RWPE1 (cell line): ENCODE data around the gene INSIG2.

Experiments
- CTCF ChIA-PET: fragments of 350-600 bp; sonication (Branson Sonifier 250); formaldehyde crosslinking; extraction: SDS; loops from one replicate; lab custom pipeline; 2021; lab: Yijun Ruan, JAX
- POLR2A ChIA-PET: fragments of 400-600 bp; formaldehyde crosslinking; extraction: SDS; loops from one replicate; lab custom pipeline; 2020; ENCODE audit warnings: antibody characterized with exemption; ENCODE audit not compliant: low non-redundant PET; lab: Yijun Ruan, JAX
- DNase-seq: peaks from one replicate; pipeline ENCODE4 v3.0.0; 2012; ENCODE audit warnings: low spot score
- H3K27ac ChIP-seq: fragments of 450-650 bp; 2 replicates; pipeline ENCODE4 v1.5.1; 2017
- TF ChIP-seq, protein P1 (sequence below): fragments of 450-650 bp; conservative IDR thresholded peaks from 2 replicates; pipeline ENCODE4 v1.5.1; 2017; ENCODE audit warnings: low read depth, mild to moderate bottlenecking

INSIG2 gene

DNA sequence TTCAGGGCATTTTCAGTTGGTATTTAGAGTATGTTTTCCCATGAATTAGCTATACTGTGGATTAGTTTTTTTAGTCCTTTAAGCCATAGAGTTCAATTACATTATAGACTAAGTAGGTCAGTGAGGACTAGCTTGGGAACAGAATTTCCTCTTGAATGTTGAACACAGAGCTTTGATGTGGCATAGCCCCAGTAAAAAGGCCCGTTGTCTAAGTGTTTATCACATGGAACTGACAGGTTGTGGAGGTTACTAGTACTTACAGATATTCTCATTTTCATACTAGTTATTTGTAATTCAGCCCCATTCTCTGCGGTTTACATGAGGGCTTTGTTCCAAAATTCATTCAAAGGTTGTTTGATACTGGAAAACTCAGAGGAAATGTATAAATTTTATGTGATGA is 6.2 kb downstream of the INSIG2 start:
- ChIA-PET POLR2A (no interaction called here), CTCF (no interaction called here)
- H3K27ac ChIP-seq, result no peak overlapping the region
- no peak for DNase-seq
- TF ChIP-seq, protein P1, sequence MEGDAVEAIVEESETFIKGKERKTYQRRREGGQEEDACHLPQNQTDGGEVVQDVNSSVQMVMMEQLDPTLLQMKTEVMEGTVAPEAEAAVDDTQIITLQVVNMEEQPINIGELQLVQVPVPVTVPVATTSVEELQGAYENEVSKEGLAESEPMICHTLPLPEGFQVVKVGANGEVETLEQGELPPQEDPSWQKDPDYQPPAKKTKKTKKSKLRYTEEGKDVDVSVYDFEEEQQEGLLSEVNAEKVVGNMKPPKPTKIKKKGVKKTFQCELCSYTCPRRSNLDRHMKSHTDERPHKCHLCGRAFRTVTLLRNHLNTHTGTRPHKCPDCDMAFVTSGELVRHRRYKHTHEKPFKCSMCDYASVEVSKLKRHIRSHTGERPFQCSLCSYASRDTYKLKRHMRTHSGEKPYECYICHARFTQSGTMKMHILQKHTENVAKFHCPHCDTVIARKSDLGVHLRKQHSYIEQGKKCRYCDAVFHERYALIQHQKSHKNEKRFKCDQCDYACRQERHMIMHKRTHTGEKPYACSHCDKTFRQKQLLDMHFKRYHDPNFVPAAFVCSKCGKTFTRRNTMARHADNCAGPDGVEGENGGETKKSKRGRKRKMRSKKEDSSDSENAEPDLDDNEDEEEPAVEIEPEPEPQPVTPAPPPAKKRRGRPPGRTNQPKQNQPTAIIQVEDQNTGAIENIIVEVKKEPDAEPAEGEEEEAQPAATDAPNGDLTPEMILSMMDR, result no peak

DNA sequence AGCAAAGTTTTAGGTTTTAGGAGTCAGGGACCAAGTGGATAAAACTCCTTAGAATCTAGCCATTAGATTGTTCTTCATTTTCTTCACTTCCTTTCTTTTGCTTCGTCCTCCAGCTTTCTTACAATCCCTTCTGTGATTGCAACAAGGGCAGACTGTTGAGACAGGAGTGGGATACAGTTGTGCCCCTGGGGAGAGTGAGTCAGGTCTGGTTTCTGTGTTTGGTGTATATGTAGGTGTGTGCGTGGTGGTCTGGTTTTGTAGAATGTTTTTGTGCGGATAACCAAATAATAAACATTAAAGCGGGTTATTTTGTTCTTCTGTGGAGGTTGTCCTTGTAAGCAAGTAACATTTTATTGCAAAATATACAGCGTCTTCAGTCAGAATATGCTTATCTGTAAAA is 7.3 kb downstream of the INSIG2 start:
- no peak for DNase-seq
- TF ChIP-seq, protein P1, result no peak
- ChIA-PET POLR2A (no interaction called here), CTCF (no interaction called here)
- H3K27ac ChIP-seq, result no peak overlapping the region

DNA sequence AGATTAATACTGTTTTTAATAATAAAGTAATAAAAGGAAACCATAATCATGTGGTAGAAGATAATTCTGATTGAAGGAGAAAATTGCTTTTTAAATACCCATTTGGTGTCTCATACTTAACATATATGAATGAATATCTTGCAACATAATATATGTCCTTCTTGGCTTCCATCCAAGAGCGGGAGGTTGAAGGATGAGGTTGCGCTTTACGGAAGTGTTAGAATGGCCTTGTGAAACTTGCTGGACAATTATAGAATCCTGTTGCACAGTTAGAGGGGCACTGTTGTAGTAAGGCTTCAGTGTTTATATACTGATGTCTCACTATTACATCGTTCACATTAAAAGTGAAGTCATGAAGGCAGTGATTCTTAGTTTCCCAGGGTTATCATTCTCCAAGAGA is 9.4 kb downstream of the INSIG2 start:
- H3K27ac ChIP-seq, result no peak overlapping the region
- POLR2A ChIA-PET, result no interaction called here
- CTCF ChIA-PET, result no interaction called here
- TF ChIP-seq, protein P1, result no peak
- no peak for DNase-seq

DNA sequence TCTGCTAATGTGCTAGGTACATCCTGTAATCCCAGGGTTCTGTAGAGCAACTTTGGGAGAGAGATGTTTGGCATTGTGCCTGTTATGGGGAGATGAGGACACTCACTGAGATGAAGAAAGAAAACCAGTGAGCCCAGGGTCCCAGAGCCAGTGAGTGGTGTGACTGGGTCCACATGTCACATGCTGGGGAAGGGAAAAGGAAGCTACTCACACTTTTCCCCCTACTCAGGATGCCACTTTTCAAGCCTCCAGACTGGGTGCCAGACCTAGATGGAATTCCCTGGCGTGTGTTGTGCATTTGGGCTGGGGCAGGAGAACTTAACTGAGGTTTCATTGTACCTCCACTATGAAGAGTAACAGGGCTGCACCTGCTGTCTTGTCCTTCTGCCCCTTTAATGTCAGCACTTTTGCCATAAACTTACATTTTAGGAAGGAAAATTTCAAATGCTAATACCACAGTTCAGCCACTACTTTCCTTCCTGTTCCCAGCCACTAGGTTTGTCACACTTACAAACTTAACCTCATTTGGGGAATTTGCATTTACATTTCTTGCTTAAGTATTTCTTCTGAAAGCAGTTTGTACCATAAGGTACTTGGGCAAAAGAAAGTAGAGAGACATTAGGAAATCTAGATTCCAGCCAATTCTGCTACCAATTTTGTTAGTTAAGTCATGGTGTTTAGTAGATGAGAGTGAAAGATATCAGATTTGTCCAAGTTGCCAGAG is 10.2 kb downstream of the INSIG2 start:
- CTCF ChIA-PET, result no interaction called here
- H3K27ac ChIP-seq, result no peak overlapping the region
- POLR2A ChIA-PET, result no interaction called here
- TF ChIP-seq, protein P1, result no peak
- no peak for DNase-seq

DNA sequence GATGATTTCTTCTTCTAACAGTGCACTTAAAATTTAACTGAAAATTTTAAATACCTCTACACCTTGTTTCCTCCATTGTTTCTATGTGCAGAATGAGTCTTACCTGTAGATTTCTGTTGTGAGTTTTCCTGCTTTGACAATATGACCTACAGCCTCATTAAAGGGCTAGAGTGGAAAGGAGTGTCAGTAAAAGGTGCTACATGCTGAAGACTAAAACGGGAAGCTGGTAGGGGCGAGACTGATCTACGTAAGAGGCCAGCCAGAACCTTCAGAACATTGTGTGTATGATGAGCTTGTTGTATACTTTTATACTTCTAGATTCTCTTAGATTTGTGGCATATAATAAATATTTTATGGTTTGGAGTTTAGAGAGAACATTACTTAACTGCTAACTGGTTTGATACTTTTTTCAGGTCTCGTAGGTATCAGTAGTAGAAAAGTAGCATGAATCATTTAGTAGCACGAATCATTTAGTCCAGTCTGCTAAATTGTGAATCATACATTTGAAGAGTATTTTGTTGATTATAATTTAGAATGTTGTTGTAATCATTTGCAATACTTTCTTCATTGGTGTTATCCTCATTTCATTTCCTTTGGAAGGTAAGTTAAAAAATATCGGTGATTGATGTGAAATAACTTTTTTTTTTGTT is 14.3 kb downstream of the INSIG2 start:
- TF ChIP-seq, protein P1, result no peak
- peak; percentile 57 for DNase-seq
- ChIA-PET CTCF (interaction anchor here (0.6 to 0.7 kb wide), 2 partner anchors 14 to 695 kb away, joined by 3 to 4 read pairs; partner anchors contain the start of gene INSIG2), POLR2A (no interaction called here)
- no peak overlapping the region for H3K27ac ChIP-seq

DNA sequence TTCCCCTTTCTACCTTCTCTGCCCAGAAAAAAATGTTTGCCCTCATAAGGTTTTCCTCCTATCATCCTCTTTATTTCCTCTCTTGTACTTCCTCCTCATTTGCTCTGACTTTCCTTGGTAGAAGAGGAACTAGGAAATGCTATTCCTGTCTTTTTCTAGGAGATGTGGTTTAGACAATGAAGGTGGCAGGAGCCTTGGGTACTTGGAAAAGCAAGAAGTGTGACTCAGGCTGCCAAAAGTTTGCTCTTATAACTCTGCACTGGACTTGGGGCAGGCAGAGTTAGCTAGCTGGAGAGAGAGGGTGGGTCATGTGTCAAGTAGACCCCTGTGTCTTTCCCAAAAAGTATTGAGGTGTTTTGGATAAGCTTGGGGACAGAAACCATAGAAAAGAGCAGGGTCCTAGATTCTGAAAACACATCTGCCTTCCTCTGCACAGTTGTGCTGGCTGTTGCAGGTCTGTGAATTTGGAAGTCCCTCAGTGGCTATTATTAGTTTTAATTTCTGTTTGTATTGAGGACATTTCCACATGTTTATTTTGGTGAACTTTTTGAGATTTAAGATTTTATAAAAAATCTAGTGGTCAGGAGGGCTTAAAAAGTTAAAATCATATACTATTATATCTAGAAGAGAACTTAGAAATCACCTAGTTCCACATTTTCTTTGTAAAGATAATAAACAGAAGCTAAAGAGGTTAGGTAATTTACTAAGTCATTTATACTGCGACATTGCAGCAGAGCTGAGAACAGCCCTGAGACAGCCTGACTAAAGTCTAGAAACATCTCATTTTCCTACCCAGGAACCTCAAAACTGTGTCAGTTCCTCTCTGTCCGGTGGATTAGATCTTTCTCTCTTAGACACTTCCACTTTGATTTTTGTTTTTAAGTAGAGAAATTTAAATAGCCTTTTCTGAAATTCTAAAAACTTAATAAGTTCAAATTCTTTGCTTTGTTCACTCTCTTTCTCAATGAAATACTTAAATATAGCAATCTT is 16.0 kb downstream of the INSIG2 start:
- no peak for DNase-seq
- TF ChIP-seq, protein P1, result no peak
- ChIA-PET POLR2A (no interaction called here), CTCF (interaction anchor here (0.8 kb wide), 1 partner anchor 42 kb away, joined by 5 read pairs; no protein-coding TSS in a partner anchor)
- no peak overlapping the region for H3K27ac ChIP-seq
